ENCODE data around the gene TANC2.

Gene TANC2

DNA sequence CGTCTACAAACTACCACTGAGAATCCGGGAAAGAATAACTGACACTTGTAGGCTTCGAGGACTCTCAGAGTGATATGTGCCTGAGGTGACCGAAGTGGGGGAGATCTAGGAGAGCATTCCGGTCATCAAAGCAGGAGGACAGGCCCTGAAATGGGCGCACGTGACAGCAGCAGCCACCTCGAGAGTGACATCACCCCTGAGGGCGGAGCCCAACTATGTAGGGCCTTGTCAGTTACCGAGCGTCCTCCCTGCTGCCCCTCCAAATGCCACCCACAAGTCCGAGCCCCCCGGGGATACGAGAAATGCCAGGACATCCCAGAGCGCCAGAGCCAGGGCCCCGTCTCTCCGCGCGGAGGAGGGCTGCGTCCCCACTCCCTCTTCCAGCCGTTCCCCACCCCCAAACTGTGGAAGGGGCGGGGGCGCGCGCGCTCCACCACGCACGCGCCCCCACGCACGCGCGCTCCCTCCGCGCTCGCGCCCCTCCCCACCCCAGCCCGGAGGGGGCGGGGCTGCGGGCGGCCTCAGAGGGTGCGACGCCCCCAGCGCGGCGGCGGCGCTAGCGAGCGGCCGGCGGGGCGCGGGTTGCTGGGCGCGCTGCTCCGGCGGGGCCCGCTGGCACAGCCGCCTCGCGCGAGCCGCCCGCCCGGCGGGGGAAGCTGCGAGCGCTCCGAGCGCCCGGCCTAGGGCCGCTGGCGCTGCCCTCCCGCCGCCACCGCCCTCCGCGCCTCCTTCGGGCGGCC lies at the start of gene TANC2:
TANC2 (plus strand) TSS at position 550 of the 740 bp plus-strand sequence. CDS start 43,325 bp downstream, outside the sequence.
- DNase-seq (ENCODE audit: low read depth in 2 of 2) = peak; percentile 50 to 53

GRCh38 chr17:62916684-62917571 lies 49.1 kb upstream of the TANC2 start:
- no peak for DNase-seq (ENCODE audit: low read depth in 2 of 2)

DNA sequence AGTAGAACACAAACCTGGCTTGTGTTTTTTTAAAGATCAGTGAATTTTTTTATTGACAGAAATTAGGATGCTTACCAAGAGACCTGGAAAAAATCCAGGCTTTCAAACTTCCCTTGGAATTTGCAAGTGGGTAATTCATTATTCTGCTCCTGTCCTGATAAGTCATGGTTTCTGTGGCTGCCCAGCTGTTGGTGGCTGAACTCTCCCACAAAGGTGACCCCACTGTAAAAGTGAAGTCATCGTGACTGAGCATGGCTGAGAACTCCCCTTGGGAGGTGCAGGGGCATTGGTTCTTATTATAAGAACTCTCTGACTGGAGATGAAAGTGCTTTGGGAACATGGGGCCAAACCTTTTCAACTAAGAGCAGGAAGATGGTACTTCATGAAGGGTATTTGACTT lies 46.6 kb upstream of the TANC2 start:
- DNase-seq (ENCODE audit: low read depth in 2 of 2) = no peak

- no peak for DNase-seq (ENCODE audit: low read depth in 2 of 2)
Observed at GRCh38 chr17:62920300-62920699, 45.7 kb upstream of the TANC2 start.

- DNase-seq (ENCODE audit: low read depth in 2 of 2) = no peak
Observed at GRCh38 chr17:62921817-62922216, 44.2 kb upstream of the TANC2 start.

GRCh38 chr17:62923258-62924150 lies 42.5 kb upstream of the TANC2 start:
- DNase-seq (ENCODE audit: low read depth in 2 of 2) = no peak

GRCh38 chr17:62925267-62925836 lies 40.7 kb upstream of the TANC2 start:
- no peak for DNase-seq (ENCODE audit: low read depth in 2 of 2)

GRCh38 chr17:62927083-62927482 lies 39.0 kb upstream of the TANC2 start:
- DNase-seq (ENCODE audit: low read depth in 2 of 2) = no peak

DNA sequence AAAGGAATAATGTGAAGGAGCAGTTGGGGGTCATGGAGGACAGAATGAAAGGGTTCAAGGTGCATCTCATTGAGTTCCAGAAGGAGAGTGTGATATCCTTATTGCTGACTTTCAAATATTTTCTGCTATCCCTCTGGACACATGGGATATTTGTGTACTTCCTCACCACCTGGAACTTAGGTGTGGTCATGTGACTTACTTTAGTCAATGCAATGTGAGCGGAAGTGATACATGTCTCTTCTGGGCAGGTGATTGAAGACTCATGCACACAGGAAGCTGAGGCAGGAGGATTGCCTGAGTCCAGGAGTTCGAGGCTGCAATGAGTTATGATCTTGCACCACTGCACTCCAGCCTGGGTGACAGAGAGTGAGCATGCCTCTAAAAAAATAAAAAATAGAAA lies 36.7 kb upstream of the TANC2 start:
- DNase-seq (ENCODE audit: low read depth in 2 of 2) = no peak

DNA sequence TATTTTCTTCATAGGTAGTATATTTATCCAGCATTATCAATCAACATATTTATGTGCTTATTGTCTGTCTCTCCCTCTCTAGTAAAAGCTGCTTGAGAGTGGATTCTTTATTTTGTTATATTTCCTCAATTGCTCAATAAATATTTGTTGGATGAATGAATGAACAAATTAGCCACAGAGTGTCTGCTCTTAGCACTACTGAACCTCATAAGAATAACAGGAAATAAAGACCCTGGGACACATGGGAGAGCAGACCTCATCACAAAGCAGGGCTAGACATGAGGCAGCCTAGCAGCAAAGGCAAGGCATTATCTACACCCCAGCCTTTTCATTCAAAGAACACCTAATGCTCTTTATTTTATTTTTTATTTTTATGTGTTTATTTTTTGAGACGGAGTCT lies 34.9 kb upstream of the TANC2 start:
- DNase-seq (ENCODE audit: low read depth in 2 of 2) = no peak

- no peak for DNase-seq (ENCODE audit: low read depth in 2 of 2)
Observed at GRCh38 chr17:62933501-62934385, 32.3 kb upstream of the TANC2 start.

DNA sequence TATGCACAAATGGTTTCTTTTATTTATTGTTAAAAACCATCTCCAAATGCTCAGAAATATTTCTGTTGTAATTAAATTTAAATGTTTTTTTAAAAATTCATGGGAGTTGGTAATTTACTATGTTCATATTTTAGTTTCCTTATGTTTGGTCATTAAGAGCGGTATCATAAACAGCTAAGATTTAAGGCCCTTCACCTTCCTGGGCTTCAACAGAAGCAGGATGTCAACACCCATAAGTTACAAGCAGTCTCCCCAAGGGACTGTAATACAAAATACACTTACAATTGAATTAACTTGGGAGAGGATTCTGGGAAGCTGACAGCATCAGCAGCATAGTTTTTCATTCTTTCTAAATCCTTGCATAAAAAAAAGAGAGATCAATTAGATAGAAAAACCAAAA lies 30.9 kb upstream of the TANC2 start:
- no peak for DNase-seq (ENCODE audit: low read depth in 2 of 2)

GRCh38 chr17:62935523-62935922 lies 30.5 kb upstream of the TANC2 start:
- DNase-seq (ENCODE audit: low read depth in 2 of 2) = no peak

DNA sequence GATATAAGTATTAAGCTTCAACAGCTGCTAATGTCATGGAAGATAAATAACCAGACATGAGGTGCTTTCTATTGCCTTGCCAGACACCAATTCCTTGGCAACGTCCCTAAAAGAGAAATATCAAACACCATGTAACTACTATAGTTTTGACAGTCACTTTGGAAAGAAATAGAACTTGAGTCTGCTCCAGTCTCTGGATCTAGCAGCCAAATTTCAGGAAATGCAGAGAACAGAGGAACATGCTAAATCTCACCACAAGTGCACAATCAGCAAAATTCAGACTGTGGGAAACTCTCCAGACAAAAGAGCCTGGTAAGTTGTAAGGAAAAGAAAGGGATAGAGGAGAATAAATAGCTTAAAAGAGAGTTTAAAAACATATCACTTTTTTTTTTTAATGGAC lies 28.4 kb upstream of the TANC2 start:
- no peak for DNase-seq (ENCODE audit: low read depth in 2 of 2)

- DNase-seq (ENCODE audit: low read depth in 2 of 2) = no peak
Observed at GRCh38 chr17:62941358-62941991, 24.6 kb upstream of the TANC2 start.

DNA sequence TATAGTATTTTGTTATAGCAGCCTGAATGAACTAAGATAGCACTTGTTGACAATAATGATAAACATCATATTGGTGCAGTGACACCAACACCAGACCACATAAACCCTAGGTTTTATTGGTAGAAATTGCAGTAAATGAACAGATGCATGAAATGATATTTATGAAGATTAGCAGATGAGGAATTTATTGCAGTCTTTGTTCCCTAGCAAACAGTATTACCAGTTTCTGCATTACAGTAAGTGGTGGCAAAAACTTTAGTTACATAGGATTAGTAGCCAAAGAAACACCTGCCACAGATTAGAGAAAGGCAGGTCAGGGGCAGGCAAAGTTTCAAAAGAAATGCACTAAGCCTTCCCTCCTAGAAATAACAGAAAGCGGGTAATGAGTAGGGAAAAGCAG lies 17.7 kb upstream of the TANC2 start:
- DNase-seq (ENCODE audit: low read depth in 2 of 2) = no peak

DNA sequence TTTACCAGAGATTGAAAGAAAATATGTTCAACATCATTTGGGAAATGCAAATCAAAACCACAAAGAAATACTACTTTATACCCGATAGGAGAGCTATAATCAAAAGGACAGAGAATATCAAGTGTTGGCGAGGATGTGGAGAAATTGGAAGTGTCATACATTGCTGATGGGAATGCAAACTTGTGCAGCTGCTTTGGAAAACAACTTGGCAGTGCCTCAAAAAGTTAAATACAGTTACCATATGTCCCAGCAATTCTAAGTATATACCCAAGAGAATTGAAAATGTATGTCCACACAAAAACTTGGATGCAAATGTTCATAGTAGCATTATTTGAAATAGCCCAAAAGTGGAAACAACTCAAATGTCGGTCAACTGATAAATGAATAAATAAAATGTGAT lies 17.0 kb upstream of the TANC2 start:
- no peak for DNase-seq (ENCODE audit: low read depth in 2 of 2)

- no peak for DNase-seq (ENCODE audit: low read depth in 2 of 2)
Observed at GRCh38 chr17:62950067-62950466, 16.0 kb upstream of the TANC2 start.

DNA sequence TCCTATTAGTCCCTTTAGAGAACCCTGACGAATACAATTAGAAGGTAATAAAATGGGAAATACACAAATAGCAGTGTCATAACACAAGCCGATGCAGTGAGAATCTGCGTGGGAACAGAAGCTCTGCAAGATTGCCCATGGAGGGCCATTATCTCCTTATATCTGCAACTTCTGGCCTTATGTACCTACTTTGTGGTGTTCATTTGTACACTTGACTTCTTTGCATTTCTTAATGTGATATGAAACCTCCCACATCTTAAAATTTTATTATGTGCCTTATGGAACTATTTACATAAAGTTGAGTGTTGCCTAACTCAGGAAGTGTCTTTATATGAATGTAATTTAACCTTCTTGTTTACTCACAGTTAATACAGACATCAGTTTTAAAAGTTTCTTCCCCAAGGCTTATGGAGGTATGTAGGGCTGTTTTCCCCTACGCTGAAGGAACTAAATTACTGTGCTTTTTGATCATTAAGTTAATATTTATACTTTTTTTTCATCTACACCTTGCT lies 10.1 kb upstream of the TANC2 start:
- DNase-seq (ENCODE audit: low read depth in 2 of 2) = no peak

- no peak for DNase-seq (ENCODE audit: low read depth in 2 of 2)
Observed at GRCh38 chr17:62963296-62963695, 2.7 kb upstream of the TANC2 start.
